MV-4-11 (cell line): ENCODE data around the gene DGKK.
"Not testable (repeated sequence)": the region's sequence is repeated elsewhere in the genome, so short reads cannot be mapped to it uniquely, and the experiment has no call there.

Experiments
- DNase-seq: peaks from one replicate; lab custom pipeline; 2025; lab: John Stamatoyannopoulos, UW

DGKK gene

GRCh38 chrX:50431623-50432022 is 39.0 kb downstream of the DGKK start:
- no peak for DNase-seq

GRCh38 chrX:50430917-50431575 is 39.6 kb downstream of the DGKK start:
- peak; percentile 38 for DNase-seq

DNA sequence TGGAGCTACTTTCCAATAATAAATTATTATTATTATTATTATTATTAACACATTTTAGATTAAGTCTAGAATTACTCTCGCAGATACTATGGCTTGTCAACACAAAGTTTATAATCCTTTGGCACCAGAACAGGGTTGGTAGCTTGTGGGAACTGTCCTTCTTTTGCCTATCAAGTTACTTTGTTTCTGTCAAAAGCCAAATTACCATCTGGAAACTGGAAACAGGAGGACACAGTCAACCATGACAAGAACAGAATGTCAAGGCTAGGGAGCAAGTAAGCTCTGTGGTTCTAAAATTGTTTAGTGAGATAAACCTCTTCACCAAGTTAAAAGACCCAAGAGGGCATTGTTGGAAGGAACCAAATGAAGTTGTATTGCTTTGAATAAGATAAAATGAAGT is 42.5 kb downstream of the DGKK start:
- DNase-seq, result no peak

- DNase-seq, result no peak
These were observed 62.6 kb downstream of the DGKK start for GRCh38 chrX:50407976-50408375.

DNA sequence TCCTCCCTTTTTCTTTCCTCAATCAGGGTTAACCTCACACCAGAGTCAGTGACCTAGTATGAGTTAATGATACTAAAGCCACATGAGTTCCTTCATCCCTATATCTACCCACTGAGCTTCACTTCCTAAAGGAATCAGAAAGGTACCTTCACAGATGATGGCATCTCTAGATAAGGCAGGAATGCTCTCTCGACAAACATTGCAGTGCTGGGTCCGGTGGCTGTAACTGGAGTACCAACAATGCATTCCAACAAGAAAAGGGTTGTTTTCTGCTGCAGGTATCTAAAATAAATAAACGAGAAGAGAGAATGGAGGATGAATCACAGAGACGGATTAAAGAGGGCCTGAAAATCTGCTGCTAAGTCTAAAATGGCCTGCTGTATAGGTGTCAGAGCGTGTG is 66.7 kb downstream of the DGKK start:
- no peak for DNase-seq

DNA sequence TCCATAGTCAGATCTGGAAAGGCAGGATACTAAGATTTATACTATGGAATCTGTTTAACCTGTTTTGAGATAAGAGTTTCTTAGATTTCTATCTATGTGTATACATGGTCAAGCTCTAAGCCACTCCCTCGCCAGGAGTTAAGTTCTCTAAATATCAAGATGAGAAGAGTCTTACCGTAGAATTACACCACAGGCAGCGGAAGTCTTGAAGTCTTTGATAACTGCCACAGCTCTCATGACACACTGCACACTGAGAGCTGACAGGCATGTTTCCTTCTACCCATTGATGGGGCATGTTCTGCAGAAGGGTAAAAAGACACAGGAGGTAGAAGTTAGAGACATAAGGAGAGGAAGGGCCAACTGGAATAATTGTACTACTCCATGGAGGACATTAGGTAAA is 67.7 kb downstream of the DGKK start:
- no peak for DNase-seq

DNA sequence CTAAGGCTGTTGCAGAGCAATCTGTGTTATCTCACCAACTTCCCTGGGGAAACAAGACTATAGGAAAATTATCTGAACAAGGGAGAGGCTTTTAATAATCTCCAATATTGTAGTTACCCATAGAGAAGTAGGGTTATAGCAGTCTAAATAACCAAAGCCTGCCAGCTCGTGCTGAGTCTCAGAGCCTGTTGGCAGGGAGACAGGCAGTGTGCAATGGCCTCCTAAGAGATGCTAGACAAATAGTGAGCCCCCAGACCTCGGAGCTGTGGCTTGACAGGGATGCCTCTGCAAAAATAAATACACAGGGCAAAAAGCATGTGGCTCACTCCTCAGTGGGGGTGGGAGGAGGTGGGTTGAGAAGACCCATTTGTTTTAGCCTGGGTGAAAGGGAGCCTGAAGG is 76.7 kb downstream of the DGKK start:
- DNase-seq, result no peak

GRCh38 chrX:50386520-50386919 is 84.1 kb downstream of the DGKK start:
- DNase-seq, result no peak

GRCh38 chrX:50381729-50382415 is 88.8 kb downstream of the DGKK start:
- no peak for DNase-seq

GRCh38 chrX:50375481-50376267 is 95.0 kb downstream of the DGKK start:
- no peak for DNase-seq

GRCh38 chrX:50372966-50373365 is 97.7 kb downstream of the DGKK start:
- peak; percentile 60 for DNase-seq

DNA sequence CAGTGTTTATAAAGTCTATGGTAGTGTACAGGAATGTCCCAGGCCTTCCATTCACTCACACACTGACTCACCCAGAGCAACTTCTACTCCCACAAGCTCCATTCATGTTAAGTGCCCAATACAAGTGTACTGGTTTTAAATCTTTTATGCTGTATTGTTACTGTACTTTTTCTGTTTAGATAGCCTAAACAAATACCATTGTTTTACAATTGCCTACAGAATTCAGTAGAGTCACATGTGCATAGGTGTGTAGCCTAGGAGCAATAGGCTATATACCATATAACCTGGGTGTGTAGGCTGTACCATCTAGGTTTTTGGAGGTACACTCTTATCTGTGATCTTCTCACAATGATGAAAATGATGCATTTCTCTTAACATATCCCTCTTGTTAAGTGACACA is 126.7 kb downstream of the DGKK start:
- DNase-seq, result no peak

- no peak for DNase-seq
These were observed 137.3 kb downstream of the DGKK start for GRCh38 chrX:50333308-50333707.

DNA sequence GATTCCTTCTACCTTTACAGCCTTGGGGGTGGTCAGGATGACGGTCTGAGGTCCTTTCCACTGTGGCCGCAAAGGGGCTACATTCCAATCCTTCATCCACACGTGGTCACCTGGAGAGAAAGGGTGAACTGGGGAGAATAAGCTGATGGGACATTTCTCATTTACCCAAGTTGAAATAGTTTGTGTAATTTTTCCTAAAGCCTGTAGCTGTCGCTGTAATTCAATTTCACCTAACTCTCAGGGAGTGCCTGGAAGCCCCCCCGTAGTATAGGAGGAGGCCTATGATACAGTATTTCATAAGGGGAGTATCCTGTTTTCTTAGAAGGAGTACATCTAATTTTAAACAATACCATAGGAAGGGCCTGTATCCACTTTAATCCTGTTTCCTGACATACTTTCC is 138.0 kb downstream of the DGKK start:
- DNase-seq, result not testable (repeated sequence)

- no peak for DNase-seq
These were observed 143.4 kb downstream of the DGKK start for GRCh38 chrX:50327235-50327634.
